OCI-LY3 (cell line): Measurements from ENCODE around the gene MYL3.

Experiments
- EZH2phosphoT487 ChIP-seq: fragments of 200-600 bp; shearing (Covaris generic); IDR thresholded peaks from 2 replicates; pipeline ENCODE4 v1.6.1; 2018; ENCODE audit warnings: antibody characterized with exemption, mixed run types, low read depth
- TF ChIP-seq, protein P1 (sequence below): fragments of 200-600, 300-600 bp; sonication (generic); IDR thresholded peaks from 2 replicates; pipeline ENCODE4 v1.5.1; 2014; ENCODE audit warnings: antibody characterized with exemption, low read length, low read depth

DNA sequence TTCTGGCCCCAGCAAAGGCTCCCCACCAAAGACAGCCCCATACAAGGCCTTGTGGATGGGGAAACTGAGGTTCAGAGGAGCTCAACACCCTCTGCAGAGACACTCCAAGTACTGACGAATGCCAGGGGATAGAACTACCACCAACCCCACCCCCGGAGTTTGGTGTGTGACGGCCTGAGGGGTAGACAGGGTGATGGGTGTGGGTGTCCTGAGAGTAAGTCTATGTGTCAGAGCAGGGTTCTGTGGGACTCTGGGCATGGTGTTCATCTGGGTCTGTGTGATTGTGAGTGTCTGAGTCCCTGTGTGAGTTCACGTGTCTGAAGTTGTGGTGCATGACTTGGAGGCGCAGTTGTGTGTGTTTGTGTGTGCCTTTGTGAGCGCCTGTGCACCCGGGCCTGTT lies 21.7 kb upstream of the MYL3 start:
- TF ChIP-seq, protein P1, sequence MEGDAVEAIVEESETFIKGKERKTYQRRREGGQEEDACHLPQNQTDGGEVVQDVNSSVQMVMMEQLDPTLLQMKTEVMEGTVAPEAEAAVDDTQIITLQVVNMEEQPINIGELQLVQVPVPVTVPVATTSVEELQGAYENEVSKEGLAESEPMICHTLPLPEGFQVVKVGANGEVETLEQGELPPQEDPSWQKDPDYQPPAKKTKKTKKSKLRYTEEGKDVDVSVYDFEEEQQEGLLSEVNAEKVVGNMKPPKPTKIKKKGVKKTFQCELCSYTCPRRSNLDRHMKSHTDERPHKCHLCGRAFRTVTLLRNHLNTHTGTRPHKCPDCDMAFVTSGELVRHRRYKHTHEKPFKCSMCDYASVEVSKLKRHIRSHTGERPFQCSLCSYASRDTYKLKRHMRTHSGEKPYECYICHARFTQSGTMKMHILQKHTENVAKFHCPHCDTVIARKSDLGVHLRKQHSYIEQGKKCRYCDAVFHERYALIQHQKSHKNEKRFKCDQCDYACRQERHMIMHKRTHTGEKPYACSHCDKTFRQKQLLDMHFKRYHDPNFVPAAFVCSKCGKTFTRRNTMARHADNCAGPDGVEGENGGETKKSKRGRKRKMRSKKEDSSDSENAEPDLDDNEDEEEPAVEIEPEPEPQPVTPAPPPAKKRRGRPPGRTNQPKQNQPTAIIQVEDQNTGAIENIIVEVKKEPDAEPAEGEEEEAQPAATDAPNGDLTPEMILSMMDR = no peak
- no peak for TF ChIP-seq EZH2phosphoT487
